H9 (cell line): Measurements from ENCODE around the gene FSIP1. TPM values are rescaled to one million over a fixed set of nuclear protein-coding genes. Genes with fewer than 3 reads are reported as not detected.

Experiments used
- DNase-seq: peaks from one replicate; pipeline ENCODE4 v3.0.0-alpha.2; 2017
- H2AFZ ChIP-seq: one replicate; pipeline ENCODE4 v1.6.1; 2013; ENCODE audit warnings: mild to moderate bottlenecking, low read length, control low read depth, moderate library complexity
- H2AK5ac ChIP-seq: 2 replicates; pipeline ENCODE4 v1.6.1; 2013; ENCODE audit warnings: low read length, control low read depth, mixed read lengths; ENCODE audit not compliant: insufficient read length
- H2BK120ac ChIP-seq: one replicate; pipeline ENCODE4 v1.6.1; 2013; ENCODE audit warnings: low read depth, mild to moderate bottlenecking, low read length, control low read depth, inconsistent platforms; ENCODE audit not compliant: poor library complexity, severe bottlenecking
- H2BK12ac ChIP-seq: 2 replicates; pipeline ENCODE4 v1.6.1; 2013; ENCODE audit warnings: low read length, control low read depth, mixed read lengths, low read depth; ENCODE audit not compliant: insufficient read length
- H2BK15ac ChIP-seq: 2 replicates; pipeline ENCODE4 v1.6.1; 2013; ENCODE audit warnings: low read depth, low read length, control low read depth
- H2BK20ac ChIP-seq: one replicate; pipeline ENCODE4 v1.6.1; 2013; ENCODE audit warnings: low read depth, mild to moderate bottlenecking, low read length, control low read depth, inconsistent platforms; ENCODE audit not compliant: poor library complexity, severe bottlenecking
- H2BK5ac ChIP-seq: 2 replicates; pipeline ENCODE4 v1.6.1; 2013; ENCODE audit warnings: low read length, control low read depth, mixed read lengths; ENCODE audit not compliant: insufficient read length
- H3K14ac ChIP-seq: 2 replicates; pipeline ENCODE4 v1.6.1; 2013; ENCODE audit warnings: low read length, control low read depth; ENCODE audit not compliant: insufficient read depth
- H3K18ac ChIP-seq: 2 replicates; pipeline ENCODE4 v1.6.1; 2013; ENCODE audit warnings: low read depth, mild to moderate bottlenecking, mixed read lengths, low read length, control low read depth; ENCODE audit not compliant: insufficient read length
- H3K23ac ChIP-seq: 2 replicates; pipeline ENCODE4 v1.6.1; 2013; ENCODE audit warnings: low read length, control low read depth, mixed read lengths, low read depth; ENCODE audit not compliant: insufficient read length
- H3K23me2 ChIP-seq: 2 replicates; pipeline ENCODE4 v1.6.1; 2013; ENCODE audit warnings: low read depth, mild to moderate bottlenecking, mixed read lengths, low read length, control low read depth; ENCODE audit not compliant: insufficient read length, poor library complexity, severe bottlenecking
- H3K27ac ChIP-seq: 2 replicates; pipeline ENCODE4 v1.5.1; 2013; ENCODE audit warnings: low read length, control low read depth, mixed read lengths, low read depth; ENCODE audit not compliant: insufficient read length
- H3K27me3 ChIP-seq: 2 replicates; pipeline ENCODE4 v1.6.1; 2013; ENCODE audit warnings: low read length, control low read depth, inconsistent platforms; ENCODE audit not compliant: insufficient read depth
- H3K4ac ChIP-seq: 2 replicates; pipeline ENCODE4 v1.6.1; 2013; ENCODE audit warnings: low read depth, mild to moderate bottlenecking, control low read depth, inconsistent platforms, low read length, moderate library complexity
- H3K4me1 ChIP-seq: 2 replicates; pipeline ENCODE4 v1.6.1; 2013; ENCODE audit warnings: low read length, control low read depth, inconsistent platforms; ENCODE audit not compliant: insufficient read depth
- H3K4me2 ChIP-seq: 2 replicates; pipeline ENCODE4 v1.6.1; 2013; ENCODE audit warnings: low read length, control low read depth, mixed read lengths; ENCODE audit not compliant: insufficient read length, insufficient read depth
- H3K56ac ChIP-seq: 2 replicates; pipeline ENCODE4 v1.6.1; 2013; ENCODE audit warnings: low read depth, mild to moderate bottlenecking, mixed read lengths, low read length, control low read depth; ENCODE audit not compliant: insufficient read length
- H3K79me1 ChIP-seq: 2 replicates; pipeline ENCODE4 v1.6.1; 2013; ENCODE audit warnings: low read depth, mild to moderate bottlenecking, moderate library complexity, low read length, control low read depth, inconsistent platforms; ENCODE audit not compliant: insufficient read depth, poor library complexity, severe bottlenecking
- H3K79me2 ChIP-seq: 2 replicates; pipeline ENCODE4 v1.6.1; 2013; ENCODE audit warnings: low read length, control low read depth, inconsistent platforms; ENCODE audit not compliant: insufficient read depth
- H3K9ac ChIP-seq: 2 replicates; pipeline ENCODE4 v1.6.1; 2013; ENCODE audit warnings: low read length, control low read depth, mixed read lengths; ENCODE audit not compliant: insufficient read length; ENCODE audit errors: extremely low read depth
- H3K9me3 ChIP-seq: one replicate; pipeline ENCODE4 v1.6.1; 2013; ENCODE audit warnings: low read depth, low read length, inconsistent platforms; ENCODE audit not compliant: control insufficient read depth
- H3T11ph ChIP-seq: one replicate; pipeline ENCODE4 v1.6.1; 2013; ENCODE audit warnings: mild to moderate bottlenecking, low read length, control low read depth, inconsistent platforms
- H4K20me1 ChIP-seq: one replicate; pipeline ENCODE4 v1.6.1; 2013; ENCODE audit not compliant: control insufficient read depth, insufficient read length, insufficient read depth
- H4K5ac ChIP-seq: 2 replicates; pipeline ENCODE4 v1.6.1; 2013; ENCODE audit warnings: low read depth, mild to moderate bottlenecking, mixed read lengths, low read length, control low read depth; ENCODE audit not compliant: insufficient read length
- H4K8ac ChIP-seq: replicated peaks from 2 replicates; pipeline ENCODE4 v1.6.1; 2013; ENCODE audit warnings: low read length, control low read depth, mixed read lengths, low read depth; ENCODE audit not compliant: insufficient read length
- H4K91ac ChIP-seq: 2 replicates; pipeline ENCODE4 v1.6.1; 2013; ENCODE audit warnings: low read depth, mild to moderate bottlenecking, moderate library complexity, mixed read lengths, low read length, control low read depth; ENCODE audit not compliant: insufficient read length
- H3K27ac Mint-ChIP-seq, 3 experiments: 2 replicates in 2 of 3; 3 replicates in 1 of 3; pipeline ENCODE4 v1.8.0; 2020 to 2021; ENCODE audit warnings: mixed read lengths in 3 of 3, mild to moderate bottlenecking in 1 of 3, moderate library complexity in 1 of 3
- H3K27me3 Mint-ChIP-seq: 2 replicates; pipeline ENCODE4 v1.8.0; 2021; ENCODE audit warnings: low read depth, mild to moderate bottlenecking, moderate library complexity, mixed read lengths
- H3K36me3 Mint-ChIP-seq, 3 experiments: 2 replicates in 2 of 3; 3 replicates in 1 of 3; pipeline ENCODE4 v1.8.0; 2020 to 2021; ENCODE audit warnings: low read depth in 3 of 3, mixed read lengths in 3 of 3; ENCODE audit not compliant: insufficient read depth in 1 of 3
- H3K4me1 Mint-ChIP-seq, 2 experiments: 2 replicates each; pipeline ENCODE4 v1.8.0; 2020; ENCODE audit warnings: mixed read lengths in 2 of 2
- H3K4me3 Mint-ChIP-seq, 2 experiments: 2 replicates in 1 of 2; 3 replicates in 1 of 2; pipeline ENCODE4 v1.8.0; 2020 to 2021; ENCODE audit warnings: mild to moderate bottlenecking in 2 of 2, mixed read lengths in 2 of 2, moderate library complexity in 1 of 2
- H3K9me3 Mint-ChIP-seq, 2 experiments: 2 replicates in 1 of 2; 3 replicates in 1 of 2; pipeline ENCODE4 v1.8.0; 2020; ENCODE audit warnings: mild to moderate bottlenecking in 2 of 2, mixed read lengths in 2 of 2, moderate library complexity in 1 of 2
- WGBS: extraction: QIAGEN DNeasy Blood & Tissue Kit; methylation state at CpG from one replicate; pipeline ENCODE4 v1.1.7; 2013; ENCODE audit warnings: missing lambda C conversion rate, low lambda C conversion rate, mixed read lengths; ENCODE audit not compliant: insufficient read length; ENCODE audit errors: extremely low coverage; 5-methylcytosine and 5-hydroxymethylcytosine counted together
- total RNA-seq: library from RNA; stranded (reverse); gene quantifications from 2 replicates; pipeline ENCODE4 v1.2.1, GENCODE V29; 2021
- TF ChIP-seq, protein P1 (sequence below): fragments of 200-600 bp; sonication (generic); conservative IDR thresholded peaks from 3 replicates; pipeline ENCODE4 v1.8.0; 2021; ENCODE audit warnings: antibody characterized with exemption, mild to moderate bottlenecking

Gene FSIP1
- total RNA-seq, 1 experiment from 2014 or later, result 0.96 TPM

GRCh38 chr15:39640665-39641064 lies 142.0 kb downstream of the FSIP1 start:
- H3K18ac ChIP-seq, result no peak overlapping the region
- no peak overlapping the region for H2AFZ ChIP-seq
- Mint-ChIP-seq H3K27me3 (no peaks in the 10 kb centered on the region), H3K27ac (no peak overlapping the region), H3K36me3 (no peaks in the 10 kb centered on the region), H3K9me3 (no peaks in the 10 kb centered on the region), H3K4me3 (no peak overlapping the region), H3K4me1 (peaks cover 9 to 30% of the 10 kb centered on the region in 2 experiments)
- no peaks in the 10 kb centered on the region for H3K79me1 ChIP-seq
- H2BK20ac ChIP-seq, result no peak overlapping the region
- no peaks in the 10 kb centered on the region for H3K79me2 ChIP-seq
- no peak overlapping the region for H3T11ph ChIP-seq
- no peaks in the 10 kb centered on the region for H3K4me1 ChIP-seq
- no peak overlapping the region for H2BK12ac ChIP-seq
- no CpG with 5 or more reads among the region's 3 CpGs for WGBS
- TF ChIP-seq, protein P1, sequence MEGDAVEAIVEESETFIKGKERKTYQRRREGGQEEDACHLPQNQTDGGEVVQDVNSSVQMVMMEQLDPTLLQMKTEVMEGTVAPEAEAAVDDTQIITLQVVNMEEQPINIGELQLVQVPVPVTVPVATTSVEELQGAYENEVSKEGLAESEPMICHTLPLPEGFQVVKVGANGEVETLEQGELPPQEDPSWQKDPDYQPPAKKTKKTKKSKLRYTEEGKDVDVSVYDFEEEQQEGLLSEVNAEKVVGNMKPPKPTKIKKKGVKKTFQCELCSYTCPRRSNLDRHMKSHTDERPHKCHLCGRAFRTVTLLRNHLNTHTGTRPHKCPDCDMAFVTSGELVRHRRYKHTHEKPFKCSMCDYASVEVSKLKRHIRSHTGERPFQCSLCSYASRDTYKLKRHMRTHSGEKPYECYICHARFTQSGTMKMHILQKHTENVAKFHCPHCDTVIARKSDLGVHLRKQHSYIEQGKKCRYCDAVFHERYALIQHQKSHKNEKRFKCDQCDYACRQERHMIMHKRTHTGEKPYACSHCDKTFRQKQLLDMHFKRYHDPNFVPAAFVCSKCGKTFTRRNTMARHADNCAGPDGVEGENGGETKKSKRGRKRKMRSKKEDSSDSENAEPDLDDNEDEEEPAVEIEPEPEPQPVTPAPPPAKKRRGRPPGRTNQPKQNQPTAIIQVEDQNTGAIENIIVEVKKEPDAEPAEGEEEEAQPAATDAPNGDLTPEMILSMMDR, result no peak
- no peak overlapping the region for H4K8ac ChIP-seq
- no peak for DNase-seq
- no peak overlapping the region for H3K27ac ChIP-seq
- no peak overlapping the region for H3K4ac ChIP-seq
- H2BK5ac ChIP-seq, result no peak overlapping the region
- no peak overlapping the region for H4K91ac ChIP-seq
- H3K27me3 ChIP-seq, result no peaks in the 10 kb centered on the region
- H3K14ac ChIP-seq, result no peak overlapping the region
- H3K56ac ChIP-seq, result no peak overlapping the region
- no peak overlapping the region for H2AK5ac ChIP-seq
- no peaks in the 10 kb centered on the region for H4K20me1 ChIP-seq
- no peak overlapping the region for H2BK15ac ChIP-seq
- H3K23ac ChIP-seq, result no peak overlapping the region
- no peaks in the 10 kb centered on the region for H3K9me3 ChIP-seq
- no peak overlapping the region for H2BK120ac ChIP-seq
- no peak overlapping the region for H3K9ac ChIP-seq
- H4K5ac ChIP-seq, result no peak overlapping the region
- H3K4me2 ChIP-seq, result no peak overlapping the region
- no peaks in the 10 kb centered on the region for H3K23me2 ChIP-seq
